ENCODE results near the gene EIF3L. TPM values are rescaled to one million over a fixed set of nuclear protein-coding genes. Genes with fewer than 3 reads are reported as not detected.

EIF3L gene
- total RNA-seq, 1 experiment from 2014 or later, result 582 TPM

GRCh38 chr22:37897807-37898206, 48.6 kb downstream of the EIF3L start:
- Histone ChIP-seq H2AFZ (no peak overlapping the region), H3F3A (ENCODE audit: insufficient read depth, low read depth) (peaks cover 67% of the 10 kb centered on the region), H4K20me1 (ENCODE audit: insufficient read depth) (no peaks in the 10 kb centered on the region), H3K27me3 (ENCODE audit: insufficient read depth, low read depth) (no peaks in the 10 kb centered on the region), H3K4me3 (no peak overlapping the region), H3K4me2 (peak overlapping the region; percentile 71), H3K9me2 (ENCODE audit: insufficient read depth) (no peaks in the 10 kb centered on the region), H3K4me1 (replicated peaks; ENCODE audit: insufficient read depth) (peaks cover 75% of the 10 kb centered on the region), H3K79me2 (ENCODE audit: low read depth) (no peaks in the 10 kb centered on the region), H3K9me3 (ENCODE audit: insufficient read depth, low read depth) (no peaks in the 10 kb centered on the region), H3K27ac (peak overlapping the region; percentile 92), H3K36me3 (ENCODE audit: low read depth) (no peaks in the 10 kb centered on the region)
- intact Hi-C loops (cut with micrococcal nuclease; ENCODE audit: unreplicated experiment), result no loop called here
- POLR2A ChIA-PET (ENCODE audit: unreplicated experiment), result interaction anchor here (0.5 to 0.7 kb wide), 3 partner anchors 373 to 1622 kb away, joined by 3 to 5 read pairs (median 4); no protein-coding TSS in a partner anchor
- peak in 1 of 2 experiments; percentile 57 for DNase-seq
- TF ChIP-seq CTCF (conservative IDR thresholded peaks at IDR 0.05) (no peak), EZH2 (IDR thresholded peaks at IDR 0.05; ENCODE audit: low read depth) (no peak)
- no TSS peak for BruUV-seq (replicated peaks)
- CTCF ChIA-PET, result interaction anchor here (0.8 to 2.7 kb wide), 2 partner anchors 10 to 147 kb away, joined by 3 to 22 read pairs; no protein-coding TSS in a partner anchor

GRCh38 chr22:37898441-37899181, 49.4 kb downstream of the EIF3L start:
- BruUV-seq (replicated peaks), result no TSS peak
- H3K9me3 ChIP-seq (ENCODE audit: insufficient read depth, low read depth), result no peaks in the 10 kb centered on the region
- no peak overlapping the region for H2AFZ ChIP-seq
- no peaks in the 10 kb centered on the region for H3K9me2 ChIP-seq (ENCODE audit: insufficient read depth)
- CTCF ChIA-PET, result interaction anchor here (0.6 to 2.7 kb wide), 3 partner anchors 8 to 36 kb away, joined by 4 to 22 read pairs (median 7); no protein-coding TSS in a partner anchor
- no peaks in the 10 kb centered on the region for H3K79me2 ChIP-seq (ENCODE audit: low read depth)
- H4K20me1 ChIP-seq (ENCODE audit: insufficient read depth), result no peaks in the 10 kb centered on the region
- TF ChIP-seq CTCF (conservative IDR thresholded peaks at IDR 0.05), result no peak
- TF ChIP-seq EZH2 (IDR thresholded peaks at IDR 0.05; ENCODE audit: low read depth), result no peak
- intact Hi-C loops (cut with micrococcal nuclease; ENCODE audit: unreplicated experiment), result no loop called here
- peak overlapping the region; percentile 71 for H3K4me2 ChIP-seq
- H3F3A ChIP-seq (ENCODE audit: insufficient read depth, low read depth), result peaks cover 64% of the 10 kb centered on the region
- peak; percentile 84 to 94 for DNase-seq
- peaks cover 72% of the 10 kb centered on the region for H3K4me1 ChIP-seq (replicated peaks; ENCODE audit: insufficient read depth)
- H3K4me3 ChIP-seq, result no peak overlapping the region
- H3K36me3 ChIP-seq (ENCODE audit: low read depth), result no peaks in the 10 kb centered on the region
- peak overlapping the region; percentile 92 for H3K27ac ChIP-seq
- no peaks in the 10 kb centered on the region for H3K27me3 ChIP-seq (ENCODE audit: insufficient read depth, low read depth)
- POLR2A ChIA-PET (ENCODE audit: unreplicated experiment), result interaction anchor here (0.5 to 0.7 kb wide), 6 partner anchors 34 to 1621 kb away, joined by 3 to 7 read pairs (median 4); no protein-coding TSS in a partner anchor

GRCh38 chr22:37904572-37905533, 55.6 kb downstream of the EIF3L start:
- POLR2A ChIA-PET (ENCODE audit: unreplicated experiment), result interaction anchor here (0.5 to 2.8 kb wide), 5 partner anchors 8 to 424 kb away, joined by 3 to 75 read pairs (median 11); no protein-coding TSS in a partner anchor
- H3K27ac ChIP-seq, result peak overlapping the region; percentile 99
- peaks cover 46% of the 10 kb centered on the region for H3K4me1 ChIP-seq (replicated peaks; ENCODE audit: insufficient read depth)
- H3K4me3 ChIP-seq, result peak overlapping the region; percentile 58
- H3F3A ChIP-seq (ENCODE audit: insufficient read depth, low read depth), result peaks cover 43% of the 10 kb centered on the region
- H2AFZ ChIP-seq, result peak overlapping the region; percentile 73; the same call in 1 of the 2 replicates
- CTCF ChIA-PET, result interaction anchor here (1.0 to 2.5 kb wide), 2 partner anchors 9 to 17 kb away, joined by 3 to 40 read pairs; no protein-coding TSS in a partner anchor
- TF ChIP-seq CTCF (conservative IDR thresholded peaks at IDR 0.05) (no peak), EZH2 (IDR thresholded peaks at IDR 0.05; ENCODE audit: low read depth) (no peak)
- no peaks in the 10 kb centered on the region for H3K9me3 ChIP-seq (ENCODE audit: insufficient read depth, low read depth)
- H3K79me2 ChIP-seq (ENCODE audit: low read depth), result peaks cover 33% of the 10 kb centered on the region
- H4K20me1 ChIP-seq (ENCODE audit: insufficient read depth), result peaks cover 32% of the 10 kb centered on the region
- H3K4me2 ChIP-seq, result peak overlapping the region; percentile 82
- intact Hi-C loops (cut with micrococcal nuclease; ENCODE audit: unreplicated experiment), result loop anchor here (1.0 to 2.0 kb wide), 3 partner anchors 9 to 152 kb away; no protein-coding TSS in a partner anchor
- no peaks in the 10 kb centered on the region for H3K9me2 ChIP-seq (ENCODE audit: insufficient read depth)
- H3K36me3 ChIP-seq (ENCODE audit: low read depth), result peaks cover 7% of the 10 kb centered on the region; the same call in 1 of the 2 replicates
- no peaks in the 10 kb centered on the region for H3K27me3 ChIP-seq (ENCODE audit: insufficient read depth, low read depth)
- peak; percentile 83 to 94 for DNase-seq
- TSS peak; percentile 78 for BruUV-seq (replicated peaks)

Measured in PC-9 (cell line).